NK-92 (cell line): ENCODE results near the gene ATE1.
"Not testable (repeated sequence)": the region's sequence is repeated elsewhere in the genome, so short reads cannot be mapped to it uniquely, and the experiment has no call there.

Experiments
- DNase-seq: peaks from one replicate; lab custom pipeline; 2025; ENCODE audit not compliant: unreplicated experiment; lab: John Stamatoyannopoulos, UW

The ATE1 gene

GRCh38 chr10:121699703-121700102, 228.1 kb downstream of the ATE1 start:
- DNase-seq, result not testable (repeated sequence)

DNA sequence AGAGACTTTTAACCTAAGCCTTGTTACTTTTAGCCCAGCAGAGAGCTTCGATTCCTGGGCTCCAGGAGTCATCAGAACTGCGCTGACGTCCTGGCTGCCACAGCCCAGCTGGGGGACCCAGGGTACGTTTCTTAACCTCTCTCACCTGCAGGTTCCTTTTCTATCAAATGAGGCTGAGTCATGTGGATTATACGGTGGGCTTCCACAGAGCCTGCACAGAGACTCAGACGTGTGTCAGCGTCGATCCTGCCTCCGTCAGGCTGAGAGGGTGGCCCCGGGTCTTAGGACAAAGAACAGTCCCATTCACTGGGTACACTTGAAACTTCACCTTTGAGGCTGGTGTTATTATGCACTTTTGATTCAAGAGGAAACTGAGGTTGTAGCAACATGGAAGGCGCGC, 228.9 kb downstream of the ATE1 start:
- no peak for DNase-seq

DNA sequence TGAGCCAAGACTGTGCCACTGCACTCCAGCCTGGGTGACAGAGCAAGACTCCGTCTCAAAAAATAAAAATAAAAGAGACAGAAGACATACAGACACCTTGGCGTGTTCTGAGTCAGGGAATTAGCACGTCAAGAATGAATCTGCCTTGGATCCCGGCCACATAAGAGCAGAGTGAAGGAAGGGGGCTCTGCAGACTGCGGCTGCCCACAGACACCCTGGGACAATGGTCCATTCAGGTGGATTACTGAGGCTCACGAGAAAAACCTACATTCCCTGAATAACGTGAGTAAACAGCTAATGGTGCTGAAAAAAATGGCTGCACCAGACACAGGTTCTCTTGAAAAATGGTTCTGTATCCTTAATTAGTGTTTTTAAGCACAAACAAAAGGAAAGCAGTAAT, 229.5 kb downstream of the ATE1 start:
- no peak for DNase-seq

DNA sequence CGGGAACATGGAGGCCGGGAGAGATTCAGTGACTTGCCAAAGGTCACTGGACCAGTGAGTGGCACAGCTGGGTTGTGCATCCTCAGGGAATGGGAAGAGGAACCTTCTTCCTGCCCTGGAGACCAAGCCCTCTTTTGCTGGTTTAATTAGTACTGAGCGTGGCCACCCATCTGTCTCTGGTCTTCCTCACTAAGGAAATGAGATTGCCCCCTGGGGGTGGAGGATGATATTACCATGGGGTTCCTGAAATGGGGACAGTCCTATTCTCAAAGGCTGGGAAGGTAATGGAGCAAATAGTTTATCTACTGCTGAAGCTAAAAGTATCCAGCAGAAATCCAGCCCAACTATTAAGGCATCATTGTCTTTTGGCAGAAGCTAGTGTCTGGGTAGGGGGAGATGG, 231.0 kb downstream of the ATE1 start:
- no peak for DNase-seq

- DNase-seq, result no peak
Observed at GRCh38 chr10:121695731-121696464, 231.9 kb downstream of the ATE1 start.

DNA sequence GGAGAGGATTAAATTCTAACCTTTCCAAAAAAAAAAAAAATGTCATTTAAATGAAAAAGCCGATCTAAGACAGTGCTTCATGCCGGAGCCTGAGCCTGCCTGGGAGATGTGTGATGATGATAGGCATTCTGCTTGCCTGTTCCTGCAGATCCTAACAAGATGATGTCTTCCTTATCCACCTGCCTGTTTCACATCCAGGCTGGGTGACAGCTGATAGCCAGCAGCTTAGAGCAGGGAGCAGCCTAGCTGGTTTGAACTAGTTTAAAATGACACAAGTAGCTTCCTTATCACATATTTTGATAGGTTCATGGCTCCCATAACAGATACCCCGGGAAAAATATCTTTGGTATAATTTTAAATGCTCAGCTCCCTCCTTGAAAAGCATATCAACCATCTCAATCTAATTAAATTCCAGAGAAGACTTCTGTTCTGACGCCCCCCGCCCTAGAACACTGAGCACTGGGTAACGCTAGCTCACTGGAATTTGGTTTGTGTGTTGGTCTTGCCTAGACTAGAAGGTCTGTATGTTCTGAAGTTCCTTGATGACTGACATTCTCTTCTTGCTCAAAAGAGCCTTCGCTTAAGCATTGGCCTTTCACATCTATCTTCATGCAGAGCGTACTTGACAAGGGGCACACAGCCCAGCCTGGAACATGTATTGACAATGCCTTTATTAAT, 232.7 kb downstream of the ATE1 start:
- no peak for DNase-seq

DNA sequence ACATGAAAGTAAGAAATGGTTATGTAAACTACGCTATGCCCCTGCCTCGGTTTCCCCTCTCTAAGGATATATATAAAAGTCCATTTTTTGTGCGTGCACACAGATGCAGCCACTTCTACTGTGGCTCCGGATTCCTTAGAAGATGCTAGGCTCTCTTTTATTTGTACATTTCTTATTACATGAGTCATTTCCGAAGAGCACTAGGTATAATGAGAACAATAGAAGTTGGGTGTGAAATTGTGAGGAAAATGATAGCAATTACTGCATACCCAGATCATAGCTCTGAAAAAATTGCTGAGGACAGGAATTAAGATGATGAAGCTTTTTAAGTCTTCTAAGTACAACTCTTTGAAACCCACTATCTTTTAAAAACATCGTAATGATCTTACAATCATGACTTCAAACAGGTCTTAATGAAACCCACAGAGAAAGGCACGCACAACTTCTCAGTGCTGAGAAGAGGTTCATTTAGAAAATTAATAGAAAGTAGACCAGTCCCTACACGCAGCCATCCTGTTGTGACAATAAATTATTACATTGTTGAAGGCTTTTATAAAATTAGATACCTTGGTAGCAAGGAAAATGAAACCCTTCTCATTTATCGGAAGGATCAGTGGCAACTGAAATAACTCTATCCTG, 233.4 kb downstream of the ATE1 start:
- DNase-seq, result no peak

GRCh38 chr10:121692626-121693025, 235.2 kb downstream of the ATE1 start:
- no peak for DNase-seq

- DNase-seq, result no peak
Observed at GRCh38 chr10:121690970-121691369, 236.9 kb downstream of the ATE1 start.
